NCI-H460 (cell line): Measurements from ENCODE around the gene FEN1. TPM values are rescaled to one million over a fixed set of nuclear protein-coding genes. Genes with fewer than 3 reads are reported as not detected.

Source experiments
- DNase-seq: peaks from one replicate; pipeline ENCODE4 v3.0.0-alpha.2; 2016; ENCODE audit warnings: low read depth; ENCODE audit errors: extremely low read depth
- total RNA-seq: library from RNA; depleted of rRNA; stranded (reverse); fragments of >200 nt; shearing (Covaris generic); gene quantifications from 2 replicates; pipeline ENCODE4 v1.2.3, GENCODE V29; 2014

Gene FEN1
- total RNA-seq, 1 experiment from 2014 or later = 19.3 TPM

GRCh38 chr11:61793083-61793828 lies 545 bp downstream of the FEN1 start:
- DNase-seq = no peak

DNA sequence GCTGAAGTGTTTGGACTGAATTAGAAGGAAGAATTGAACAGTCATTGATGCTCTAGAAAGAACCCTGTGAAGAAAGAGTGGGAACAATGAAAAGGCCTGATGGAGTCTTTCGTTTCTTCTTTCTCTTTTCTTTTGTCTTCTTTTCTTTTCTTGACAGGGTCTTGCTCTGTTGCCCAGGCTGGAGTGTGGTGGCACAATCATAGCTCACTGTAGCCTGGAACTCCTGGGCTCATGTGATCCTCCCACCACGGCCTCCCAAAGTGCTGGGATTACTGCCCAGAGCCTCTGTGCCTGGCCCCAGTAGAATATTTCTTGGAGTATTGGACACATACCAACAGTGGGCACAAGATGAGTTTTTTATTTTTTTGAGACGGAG lies 1.1 kb downstream of the FEN1 start:
- DNase-seq = no peak

DNA sequence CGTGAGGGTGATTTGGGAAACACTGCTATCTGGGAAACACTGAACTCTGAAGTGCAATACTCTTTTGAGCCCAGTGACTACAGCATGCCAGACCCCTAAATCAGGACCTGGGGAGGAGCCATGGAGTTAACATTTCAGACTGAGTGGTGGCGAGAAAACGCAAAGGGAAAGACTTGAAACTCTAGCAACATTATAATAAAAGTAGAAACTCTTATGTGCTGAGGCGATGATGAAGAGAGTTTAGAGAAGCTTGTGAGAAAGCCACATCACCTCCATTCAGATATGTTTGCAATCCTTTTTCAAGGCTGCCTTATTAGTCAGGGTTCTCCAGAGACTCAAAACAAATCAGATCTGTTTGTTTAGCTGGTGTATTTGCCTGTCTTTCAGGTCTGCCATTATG lies 1.9 kb downstream of the FEN1 start:
- DNase-seq = no peak

DNA sequence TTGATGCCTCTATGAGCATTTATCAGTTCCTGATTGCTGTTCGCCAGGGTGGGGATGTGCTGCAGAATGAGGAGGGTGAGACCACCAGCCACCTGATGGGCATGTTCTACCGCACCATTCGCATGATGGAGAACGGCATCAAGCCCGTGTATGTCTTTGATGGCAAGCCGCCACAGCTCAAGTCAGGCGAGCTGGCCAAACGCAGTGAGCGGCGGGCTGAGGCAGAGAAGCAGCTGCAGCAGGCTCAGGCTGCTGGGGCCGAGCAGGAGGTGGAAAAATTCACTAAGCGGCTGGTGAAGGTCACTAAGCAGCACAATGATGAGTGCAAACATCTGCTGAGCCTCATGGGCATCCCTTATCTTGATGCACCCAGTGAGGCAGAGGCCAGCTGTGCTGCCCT lies 2.7 kb downstream of the FEN1 start:
- DNase-seq = no peak

GRCh38 chr11:61795876-61796526 lies 3.3 kb downstream of the FEN1 start:
- DNase-seq = no peak

- peak; percentile 70 for DNase-seq
Measured at GRCh38 chr11:61797263-61797944, 4.7 kb downstream of the FEN1 start.

GRCh38 chr11:61799665-61800284 lies 7.1 kb downstream of the FEN1 start:
- no peak for DNase-seq

DNA sequence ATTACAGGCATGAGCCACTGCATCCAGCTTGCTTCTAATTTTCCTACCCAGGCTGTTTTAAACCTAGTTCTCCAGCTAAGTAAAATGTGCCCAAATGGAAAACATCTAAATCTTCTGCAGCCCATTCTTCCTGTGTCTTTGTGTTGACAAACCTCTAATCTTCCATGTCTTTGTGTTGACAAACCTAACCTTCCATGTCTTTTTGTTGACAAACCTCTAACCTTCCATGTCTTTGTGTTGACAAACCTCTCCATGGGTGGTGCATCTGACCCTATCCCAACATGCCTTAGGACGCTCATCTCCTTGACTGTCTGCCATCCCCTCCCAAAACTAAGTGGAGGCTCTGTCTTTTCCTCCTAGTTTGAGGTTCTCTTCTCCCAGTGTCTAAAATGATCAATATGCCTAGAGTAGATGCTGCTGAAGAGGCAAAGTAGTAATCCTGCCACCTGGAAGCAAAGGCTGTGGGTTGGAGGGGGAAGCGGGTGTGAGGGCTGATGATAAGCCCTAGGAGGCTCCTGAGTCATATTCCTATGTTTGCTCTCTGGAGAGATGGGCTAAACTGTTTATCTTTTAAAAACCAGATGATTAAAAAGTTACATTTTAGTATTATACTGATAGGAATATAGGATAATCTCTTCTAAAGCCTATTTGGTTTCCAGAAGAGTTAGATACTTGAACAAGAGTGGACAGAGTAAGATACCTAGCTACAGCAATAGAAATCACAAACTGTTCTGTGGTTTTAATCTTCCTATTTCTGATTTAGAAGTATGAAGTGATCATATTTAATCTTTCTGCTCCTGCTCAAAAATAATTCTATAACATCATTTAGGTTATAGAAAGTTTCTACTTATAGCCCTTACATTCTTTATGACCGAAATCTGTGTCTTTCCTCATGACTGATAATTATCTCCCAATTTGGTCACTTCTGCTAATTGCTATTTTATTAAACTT lies 7.9 kb downstream of the FEN1 start:
- DNase-seq = no peak

GRCh38 chr11:61802605-61803004 lies 9.9 kb downstream of the FEN1 start:
- DNase-seq = no peak

- no peak for DNase-seq
Measured at GRCh38 chr11:61803889-61804647, 11.4 kb downstream of the FEN1 start.

DNA sequence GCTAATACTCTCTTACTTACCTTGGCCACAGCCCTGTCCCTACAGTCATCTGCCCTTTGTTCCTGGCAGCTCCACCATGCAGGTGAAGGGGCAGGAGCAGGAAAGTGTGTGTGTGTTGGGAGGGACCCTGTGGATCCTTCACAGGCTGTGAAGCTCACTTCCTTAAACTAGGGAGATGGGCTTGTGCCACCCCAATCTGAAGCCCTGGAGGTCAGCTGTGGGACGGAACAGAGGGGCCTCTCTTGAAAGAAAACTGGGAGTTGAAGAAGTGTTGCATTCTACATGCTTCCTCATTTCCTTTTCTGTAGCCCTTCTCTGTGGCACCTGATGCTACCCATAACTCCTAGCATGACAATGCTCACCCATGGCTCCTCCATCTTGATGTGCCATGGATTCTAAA lies 12.4 kb downstream of the FEN1 start:
- no peak for DNase-seq

- DNase-seq = no peak
Measured at GRCh38 chr11:61806785-61807184, 14.1 kb downstream of the FEN1 start.

GRCh38 chr11:61810671-61811175 lies 18.0 kb downstream of the FEN1 start:
- no peak for DNase-seq

GRCh38 chr11:61811831-61812230 lies 19.1 kb downstream of the FEN1 start:
- no peak for DNase-seq

DNA sequence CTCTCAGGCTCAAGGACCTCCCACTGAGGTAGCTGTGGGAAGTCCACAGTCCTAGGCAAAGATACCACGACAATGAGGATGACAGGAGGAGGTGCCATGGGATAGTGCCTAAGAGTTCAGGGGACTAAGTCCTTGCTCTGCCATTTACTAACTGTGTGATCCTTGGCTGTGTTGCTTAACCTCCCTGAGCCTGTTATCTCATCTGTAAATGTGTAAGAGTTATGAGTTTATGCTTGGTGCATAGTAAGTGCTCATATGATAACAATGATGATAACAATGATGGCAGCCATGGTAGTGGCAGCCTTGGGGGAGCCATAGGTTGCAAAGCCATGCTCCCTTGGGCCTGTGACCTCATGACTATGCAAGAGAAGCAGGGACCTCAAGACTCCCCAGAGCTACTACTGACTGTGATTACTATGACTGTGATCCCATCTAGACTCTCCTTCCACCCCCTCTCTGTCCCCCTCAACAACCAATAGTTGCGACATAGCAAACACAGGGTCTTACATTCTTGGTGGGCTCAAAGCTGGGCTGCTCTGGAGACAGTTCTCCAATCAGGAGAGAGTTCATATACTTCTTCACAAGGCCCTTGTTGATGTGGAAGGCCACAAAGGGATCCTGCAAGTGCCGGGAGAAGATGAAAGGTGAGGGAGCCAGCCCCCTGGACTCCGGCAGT lies 20.2 kb downstream of the FEN1 start:
- DNase-seq = no peak

- no peak for DNase-seq
Measured at GRCh38 chr11:61814247-61814957, 21.7 kb downstream of the FEN1 start.

DNA sequence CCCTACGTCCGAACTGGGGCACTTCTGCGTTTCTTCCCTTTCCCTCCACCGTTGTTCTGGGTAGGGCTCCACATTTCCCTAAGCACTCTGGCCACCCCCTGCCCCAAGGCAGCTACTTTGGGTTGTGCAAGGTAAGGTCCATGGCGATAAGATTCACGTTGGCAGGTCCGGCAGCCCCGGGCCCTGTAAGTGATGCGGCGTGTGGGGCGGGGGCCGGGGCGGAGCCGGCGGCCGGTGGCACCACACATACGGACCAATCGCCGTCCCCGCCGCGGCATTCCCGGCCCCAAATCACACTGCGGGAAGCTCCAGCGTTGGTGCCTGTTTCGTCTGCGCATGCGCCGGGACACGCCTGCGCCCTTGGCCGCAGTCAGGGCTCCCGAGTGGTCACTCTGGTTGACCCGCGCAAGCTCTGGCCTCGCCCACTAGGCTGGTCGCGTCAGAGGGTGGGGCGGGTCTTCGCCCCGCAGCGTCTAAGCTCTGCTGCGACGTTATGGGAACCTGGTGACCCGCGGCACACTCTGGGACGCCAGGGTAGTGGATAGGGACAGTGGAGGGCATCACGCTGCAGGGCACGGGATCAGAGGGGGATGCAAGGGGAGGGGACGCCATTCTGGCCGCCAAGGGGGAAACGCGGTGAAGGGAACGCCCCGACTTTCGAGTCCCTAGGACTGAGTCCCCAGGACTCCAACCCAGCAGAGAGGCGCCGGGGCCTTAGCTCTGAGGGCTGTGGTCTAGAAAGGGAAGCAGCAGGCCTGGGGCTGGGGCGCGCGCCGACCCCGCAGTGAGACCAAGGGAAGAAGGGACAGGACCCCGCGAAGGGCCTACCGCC lies 22.5 kb downstream of the FEN1 start:
- peak; percentile 94 for DNase-seq
